Measurements from ENCODE around the gene SMG6. TPM values are rescaled to one million over a fixed set of nuclear protein-coding genes. Genes with fewer than 3 reads are reported as not detected.

SMG6 gene
- total and polyA plus RNA-seq, 2 of the 4 experiments (the other 2 are of a cell fraction) = 16.3 to 30.3 TPM

DNA sequence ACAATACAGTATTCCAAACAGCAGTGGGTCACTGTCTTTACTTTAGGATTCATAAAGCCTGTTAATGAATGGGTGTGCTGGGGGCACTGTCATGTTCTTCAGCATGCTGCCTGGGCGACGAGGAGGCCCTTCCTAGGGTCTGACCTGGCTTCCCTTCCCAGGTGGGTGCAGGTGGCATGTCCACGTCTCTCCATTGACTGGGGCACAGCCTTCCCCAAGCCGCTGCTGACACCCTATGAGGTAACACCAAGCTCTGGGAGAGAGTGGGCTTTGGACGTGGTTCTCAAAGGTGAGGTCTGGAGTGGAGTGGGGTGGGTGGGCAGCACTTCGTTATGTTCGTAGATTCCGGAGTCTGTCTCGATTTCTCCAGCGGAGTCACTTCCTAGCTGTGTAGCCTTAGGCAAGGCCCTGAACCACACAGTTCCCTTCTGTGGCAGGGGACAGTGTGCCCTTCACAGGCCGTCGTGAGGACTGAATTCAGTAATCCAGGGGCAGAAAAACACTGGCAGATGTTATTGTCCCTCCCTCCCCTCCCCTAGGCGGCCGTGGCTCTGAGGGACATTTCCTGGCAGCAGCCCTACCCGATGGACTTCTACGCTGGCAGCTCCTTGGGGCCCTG, 262.5 kb downstream of the SMG6 start (continued):
- TF ChIP-seq CHD1 (IDR thresholded peaks at IDR 0.05; ENCODE audit: low read depth, low read length) = no peak
- TF ChIP-seq POLR2A (IDR thresholded peaks at IDR 0.05; ENCODE audit: low read depth, low read length) = no peak
- TF ChIP-seq BHLHE40 (IDR thresholded peaks at IDR 0.05; ENCODE audit: low read depth, low read length) = no peak
- TF ChIP-seq ELK1 (IDR thresholded peaks at IDR 0.05; ENCODE audit: borderline replicate concordance, low read depth, low read length) = no peak
- TF ChIP-seq FOS (IDR thresholded peaks at IDR 0.05; ENCODE audit: low read depth, low read length) = no peak
